ENCODE data around the gene PKD1L1.

DNA sequence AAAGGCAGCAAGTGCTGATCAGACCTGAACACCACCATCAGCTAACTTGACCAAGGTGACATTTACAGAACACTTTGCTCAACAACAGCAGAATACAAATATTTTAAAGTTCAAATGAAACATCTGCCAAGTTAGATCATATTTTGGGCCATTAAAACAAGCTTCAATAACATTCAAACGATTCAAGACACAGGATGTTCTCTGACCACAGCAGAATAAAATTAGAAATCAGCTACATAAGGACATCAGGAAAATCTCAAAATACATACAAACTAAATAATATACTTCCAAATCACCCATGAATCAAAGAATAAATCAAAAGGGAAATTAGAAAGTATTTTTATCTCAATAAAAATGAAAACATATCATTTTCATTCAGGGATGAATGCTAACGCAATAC is 173.0 kb downstream of the PKD1L1 start:
- TF ChIP-seq, protein P1, sequence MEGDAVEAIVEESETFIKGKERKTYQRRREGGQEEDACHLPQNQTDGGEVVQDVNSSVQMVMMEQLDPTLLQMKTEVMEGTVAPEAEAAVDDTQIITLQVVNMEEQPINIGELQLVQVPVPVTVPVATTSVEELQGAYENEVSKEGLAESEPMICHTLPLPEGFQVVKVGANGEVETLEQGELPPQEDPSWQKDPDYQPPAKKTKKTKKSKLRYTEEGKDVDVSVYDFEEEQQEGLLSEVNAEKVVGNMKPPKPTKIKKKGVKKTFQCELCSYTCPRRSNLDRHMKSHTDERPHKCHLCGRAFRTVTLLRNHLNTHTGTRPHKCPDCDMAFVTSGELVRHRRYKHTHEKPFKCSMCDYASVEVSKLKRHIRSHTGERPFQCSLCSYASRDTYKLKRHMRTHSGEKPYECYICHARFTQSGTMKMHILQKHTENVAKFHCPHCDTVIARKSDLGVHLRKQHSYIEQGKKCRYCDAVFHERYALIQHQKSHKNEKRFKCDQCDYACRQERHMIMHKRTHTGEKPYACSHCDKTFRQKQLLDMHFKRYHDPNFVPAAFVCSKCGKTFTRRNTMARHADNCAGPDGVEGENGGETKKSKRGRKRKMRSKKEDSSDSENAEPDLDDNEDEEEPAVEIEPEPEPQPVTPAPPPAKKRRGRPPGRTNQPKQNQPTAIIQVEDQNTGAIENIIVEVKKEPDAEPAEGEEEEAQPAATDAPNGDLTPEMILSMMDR (IDR thresholded peaks at IDR 0.05) = no peak
- no peak for TF ChIP-seq POLR2A (IDR thresholded peaks at IDR 0.05; ENCODE audit: low read length)
